CMK (cell line): Measurements from ENCODE around the gene CRYBG3.

Experiments
- DNase-seq: peaks from one replicate; pipeline ENCODE4 v3.0.0-alpha.2; 2010; ENCODE audit warnings: low read depth

Gene CRYBG3

DNA sequence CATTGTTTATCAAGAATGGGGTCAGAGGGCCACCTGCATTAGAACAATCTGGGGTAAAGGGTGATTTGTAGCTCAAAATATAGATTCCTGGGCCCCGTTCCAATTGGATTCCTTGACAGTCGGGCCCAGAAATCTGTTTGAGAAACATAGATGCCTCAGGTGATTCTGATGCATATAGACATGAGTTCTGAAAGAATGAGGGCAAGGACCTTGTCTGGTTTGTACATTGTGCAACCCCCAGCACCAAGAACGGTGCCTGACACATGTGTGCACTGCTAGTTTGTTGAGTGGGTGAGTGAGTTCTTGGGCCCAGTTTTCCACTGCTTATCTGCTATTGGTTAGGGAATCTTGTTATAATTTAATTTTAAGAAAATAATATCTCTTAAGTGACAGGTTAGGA, 16.6 kb downstream of the CRYBG3 start:
- no peak for DNase-seq

DNA sequence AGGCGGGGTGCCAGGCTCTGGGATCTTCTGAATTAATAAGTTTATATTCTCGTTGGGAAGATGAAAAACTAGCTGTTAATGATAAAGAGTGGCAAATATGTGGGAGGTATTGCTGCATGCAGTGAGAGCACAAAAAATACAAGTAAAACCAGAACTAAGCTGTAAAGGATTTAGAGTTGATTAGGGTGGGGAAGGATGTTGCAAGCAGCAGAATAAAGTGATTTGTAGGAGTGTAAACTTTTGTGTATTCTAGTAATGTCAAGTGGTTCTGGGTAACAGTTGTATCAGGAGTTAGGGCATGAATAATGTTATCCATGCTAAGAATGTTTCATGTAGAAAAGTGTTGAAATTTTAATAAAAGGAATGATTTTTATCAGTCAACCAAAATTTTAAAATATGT, 18.1 kb downstream of the CRYBG3 start:
- DNase-seq, result no peak

DNA sequence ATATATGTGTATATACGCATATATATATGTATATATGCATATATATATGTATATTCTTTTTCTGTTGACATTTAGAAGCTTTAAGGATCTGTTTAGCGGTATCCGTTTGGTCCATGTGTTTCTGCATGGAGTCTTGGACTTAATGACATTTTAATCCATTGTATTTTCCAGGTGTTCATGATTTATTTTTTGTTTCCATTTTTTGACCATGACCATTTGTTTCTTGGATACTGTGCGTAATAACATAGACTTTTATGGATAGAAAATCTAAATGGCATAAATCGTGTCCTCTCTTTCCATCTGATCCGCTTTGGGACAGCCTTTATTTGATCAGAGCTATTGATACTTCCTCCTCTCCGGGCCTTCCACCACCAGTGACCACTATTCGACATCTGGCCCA, 19.5 kb downstream of the CRYBG3 start:
- DNase-seq, result no peak

GRCh38 chr3:97841956-97842355, 20.1 kb downstream of the CRYBG3 start:
- no peak for DNase-seq

DNA sequence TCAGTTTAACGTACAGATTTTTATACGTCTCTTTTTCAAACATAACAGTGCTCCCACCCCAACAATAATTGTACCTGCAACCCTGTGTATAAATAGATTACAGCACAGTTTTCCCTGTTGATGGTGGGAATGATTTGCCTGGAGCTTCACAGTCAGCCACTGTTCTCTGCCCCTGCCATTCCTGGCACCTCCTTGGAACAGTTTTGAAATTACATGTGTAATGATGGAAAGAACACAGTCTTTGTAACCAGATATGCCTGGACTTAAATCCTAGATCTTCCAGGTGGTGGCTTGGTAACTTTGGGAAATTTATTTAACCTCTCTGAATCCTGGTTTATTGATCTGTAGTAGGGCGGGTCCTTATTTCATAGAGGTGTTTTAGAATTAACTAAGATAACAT, 27.0 kb downstream of the CRYBG3 start:
- DNase-seq, result no peak

- DNase-seq, result no peak
Observed at GRCh38 chr3:97857401-97857800, 35.6 kb downstream of the CRYBG3 start.

DNA sequence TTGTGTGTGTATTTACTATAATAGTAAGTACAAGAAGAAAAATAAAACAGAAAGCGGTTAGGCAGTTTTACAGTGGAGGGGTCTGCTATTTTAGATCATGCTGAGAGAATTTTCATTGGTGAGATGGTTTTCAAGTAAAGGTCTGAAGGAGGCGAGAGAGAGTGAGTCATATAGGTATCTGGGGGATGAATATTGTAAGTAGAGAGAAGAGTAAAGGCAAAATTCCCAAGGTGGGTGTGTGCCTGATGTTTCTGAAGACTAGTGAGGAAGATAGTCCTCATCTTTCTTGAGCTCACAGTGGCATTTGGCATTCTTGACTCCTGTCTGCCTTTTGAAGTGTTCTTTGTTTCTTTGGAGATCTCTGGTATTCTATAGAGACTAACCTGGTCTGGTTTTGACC, 38.6 kb downstream of the CRYBG3 start:
- no peak for DNase-seq

GRCh38 chr3:97862582-97862981, 40.8 kb downstream of the CRYBG3 start:
- no peak for DNase-seq

DNA sequence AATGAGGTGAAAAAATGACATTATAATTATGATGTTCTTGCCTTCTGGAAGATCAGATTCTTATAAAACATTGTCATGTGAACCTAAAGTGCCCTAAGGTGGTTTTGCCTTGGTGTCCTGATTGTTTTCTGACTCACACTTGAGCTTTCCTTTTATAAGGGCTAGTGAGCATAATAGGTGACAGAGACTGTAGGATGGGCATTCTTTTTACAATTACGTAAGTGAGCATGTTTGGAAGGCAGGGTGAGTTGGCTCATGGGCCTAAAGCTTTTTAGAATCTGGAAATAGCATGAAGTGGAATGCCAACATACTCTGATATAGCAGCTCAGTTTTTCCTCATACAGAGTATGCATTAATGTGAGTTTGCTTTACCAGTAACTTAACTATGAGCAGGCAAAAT, 41.2 kb downstream of the CRYBG3 start:
- no peak for DNase-seq

DNA sequence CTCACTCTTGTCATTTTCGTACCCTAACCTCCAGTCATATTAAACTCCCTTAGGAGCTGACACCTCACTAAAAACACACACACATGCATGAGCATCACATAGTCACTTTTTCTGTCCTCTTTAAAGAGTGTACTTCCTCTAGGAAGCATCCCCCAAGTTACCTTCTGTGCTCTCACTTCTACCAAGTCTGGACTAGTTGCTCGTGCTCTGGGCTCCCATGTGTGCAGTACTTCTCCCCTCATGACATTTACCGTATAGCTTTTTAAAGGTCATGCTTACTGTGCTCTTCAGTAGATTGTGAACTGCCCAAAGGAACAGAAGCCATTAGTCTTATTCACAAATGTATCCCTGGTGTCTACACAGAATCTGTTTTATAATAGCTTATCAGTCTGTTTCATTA, 42.0 kb downstream of the CRYBG3 start:
- no peak for DNase-seq

- DNase-seq, result no peak
Observed at GRCh38 chr3:97871186-97871585, 49.4 kb downstream of the CRYBG3 start.

GRCh38 chr3:97871801-97872524, 50.2 kb downstream of the CRYBG3 start:
- no peak for DNase-seq

- no peak for DNase-seq
Observed at GRCh38 chr3:97872525-97873042, 50.8 kb downstream of the CRYBG3 start.

DNA sequence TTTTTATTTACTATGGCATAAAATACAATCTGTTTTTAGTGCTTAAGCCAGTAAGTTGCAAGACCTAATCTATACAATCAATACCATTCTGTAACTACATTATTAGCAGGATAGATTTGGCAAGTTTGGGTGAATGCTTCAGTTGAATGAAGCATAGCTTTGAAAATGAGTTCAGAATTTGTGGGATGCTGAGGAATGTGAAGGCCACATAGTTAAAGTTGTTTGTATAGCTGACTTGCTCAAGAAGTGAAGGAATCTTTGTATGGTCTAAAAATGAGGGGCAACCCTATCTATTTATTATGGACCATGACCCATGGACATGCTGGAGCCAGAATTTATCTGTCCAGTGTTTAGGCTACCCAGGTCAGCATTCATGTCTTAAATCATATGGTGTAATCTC, 58.5 kb downstream of the CRYBG3 start:
- no peak for DNase-seq

- DNase-seq, result no peak
Observed at GRCh38 chr3:97882975-97883598, 61.3 kb downstream of the CRYBG3 start.

DNA sequence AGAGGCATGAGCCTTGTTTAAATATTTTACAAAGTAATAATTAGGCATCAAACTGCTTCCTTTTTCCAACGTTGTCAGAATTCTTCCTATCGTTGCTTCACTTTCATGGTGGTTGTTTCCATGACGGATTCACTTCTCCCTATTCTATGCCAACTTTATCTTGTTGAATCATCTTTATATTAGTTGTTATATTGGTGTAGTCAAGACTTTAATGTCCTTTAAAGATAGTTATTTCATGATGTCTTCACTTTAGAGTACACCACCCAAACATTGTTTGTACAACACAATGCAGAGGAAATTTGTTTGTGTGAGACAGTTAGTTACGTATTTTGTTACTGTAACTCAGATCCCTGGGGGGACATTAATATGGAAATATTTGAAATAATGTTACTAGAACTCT, 61.9 kb downstream of the CRYBG3 start:
- no peak for DNase-seq

DNA sequence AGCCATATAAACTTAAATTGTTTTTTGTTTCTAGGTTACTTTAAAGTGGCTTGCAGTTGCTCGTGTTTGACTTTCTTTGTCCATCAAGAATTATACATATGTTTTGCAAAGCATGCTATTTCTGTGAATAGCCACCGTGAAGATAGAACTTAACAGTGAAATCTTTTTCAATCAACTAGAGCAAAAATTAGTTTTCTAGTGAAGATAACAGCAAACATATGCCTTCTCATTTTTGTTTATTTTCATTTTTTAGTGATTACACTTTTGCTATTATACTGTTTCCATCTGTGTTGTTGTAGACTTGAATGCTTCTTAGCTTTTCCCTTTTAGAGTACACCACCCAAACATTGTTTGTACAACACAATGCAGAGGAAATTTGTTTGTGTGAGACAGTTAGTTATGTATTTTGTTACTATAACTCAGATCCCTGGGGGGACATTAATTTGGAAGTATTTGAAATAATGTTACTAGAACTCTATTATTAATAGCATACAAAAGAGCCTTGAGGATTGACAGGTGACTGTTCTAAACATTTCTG, 62.8 kb downstream of the CRYBG3 start:
- no peak for DNase-seq

GRCh38 chr3:97885931-97886824, 64.4 kb downstream of the CRYBG3 start:
- no peak for DNase-seq

GRCh38 chr3:97889814-97890213, 68.0 kb downstream of the CRYBG3 start:
- no peak for DNase-seq

GRCh38 chr3:97892852-97893251, 71.0 kb downstream of the CRYBG3 start:
- no peak for DNase-seq

GRCh38 chr3:97895216-97895615, 73.4 kb downstream of the CRYBG3 start:
- no peak for DNase-seq

- DNase-seq, result no peak
Observed at GRCh38 chr3:97896129-97896528, 74.3 kb downstream of the CRYBG3 start.

DNA sequence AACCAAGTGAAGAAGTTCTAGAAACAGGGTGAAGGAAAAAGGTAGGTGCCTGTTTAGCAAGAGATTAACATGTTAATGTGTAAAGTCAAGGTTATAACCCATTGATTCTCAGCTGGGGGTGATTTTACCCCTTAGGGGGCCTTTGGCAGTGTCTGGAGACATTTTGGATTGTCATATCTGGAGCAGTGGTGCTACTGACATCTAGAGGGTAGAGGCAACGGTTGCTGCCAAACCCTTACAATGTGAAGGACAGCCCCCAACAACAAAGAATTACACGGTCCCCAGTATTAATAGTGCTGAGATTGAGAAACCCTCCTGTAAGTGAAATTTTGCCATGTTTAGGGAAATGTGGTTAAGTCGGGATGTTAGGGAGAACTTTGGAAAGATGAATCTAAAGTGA, 74.7 kb downstream of the CRYBG3 start:
- no peak for DNase-seq
